ENCODE measurements around the gene JAKMIP3.

JAKMIP3 gene

DNA sequence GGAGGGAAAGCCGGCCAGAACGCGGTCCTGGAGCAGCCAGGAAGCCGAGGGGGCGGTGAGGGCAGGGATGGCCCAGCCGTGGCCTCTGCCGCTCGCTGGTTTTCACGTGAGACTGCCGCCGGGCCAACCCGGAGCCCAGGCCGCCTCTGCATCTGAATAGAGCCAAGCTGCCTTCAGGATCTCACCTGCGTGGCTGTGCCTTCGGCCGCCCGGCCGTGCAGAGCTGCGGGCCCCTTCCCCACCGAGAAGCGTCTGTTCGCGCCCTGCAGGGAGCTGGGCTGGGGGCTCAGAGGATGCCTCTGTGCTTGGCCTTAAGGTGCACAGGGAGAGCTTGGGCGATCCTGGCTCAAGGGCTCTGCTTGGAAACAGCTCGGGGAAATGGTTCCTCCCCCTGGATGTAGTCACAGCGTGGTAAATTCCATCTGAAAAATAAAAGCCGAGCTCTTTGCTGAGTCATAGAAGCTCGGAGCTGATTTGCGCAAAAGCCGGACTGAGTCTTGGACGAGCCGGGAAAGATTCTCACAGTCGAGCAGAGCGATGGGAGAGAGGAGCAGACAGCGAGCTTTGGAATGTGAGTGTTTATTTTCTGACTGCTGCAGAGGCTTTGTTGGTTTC lies at the start of gene JAKMIP3:
JAKMIP3 (plus strand) TSS at position 456 of the 615 bp plus-strand sequence. CDS start 38,863 bp downstream, outside the sequence.
- DNase-seq: no peak

DNA sequence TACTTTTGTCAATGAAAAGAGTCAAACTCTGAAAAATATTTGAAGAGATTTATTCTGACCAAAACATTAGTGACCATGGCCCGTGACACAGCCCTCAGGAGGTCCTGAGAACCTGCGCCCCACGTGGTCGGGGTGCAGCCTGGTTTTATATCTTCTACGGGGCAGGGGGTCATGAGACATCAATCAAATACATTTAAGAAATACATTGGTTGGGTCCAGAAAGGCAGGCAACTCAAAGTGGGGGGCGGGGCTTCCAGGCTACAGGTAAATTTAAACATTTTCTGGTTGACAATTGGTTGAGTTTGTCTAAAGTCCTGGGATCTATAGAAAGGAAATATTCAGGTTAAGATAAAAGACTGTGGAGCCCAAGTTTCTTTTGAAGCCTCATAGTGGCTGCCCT lies 49.2 kb upstream of the JAKMIP3 start:
- DNase-seq: no peak

DNA sequence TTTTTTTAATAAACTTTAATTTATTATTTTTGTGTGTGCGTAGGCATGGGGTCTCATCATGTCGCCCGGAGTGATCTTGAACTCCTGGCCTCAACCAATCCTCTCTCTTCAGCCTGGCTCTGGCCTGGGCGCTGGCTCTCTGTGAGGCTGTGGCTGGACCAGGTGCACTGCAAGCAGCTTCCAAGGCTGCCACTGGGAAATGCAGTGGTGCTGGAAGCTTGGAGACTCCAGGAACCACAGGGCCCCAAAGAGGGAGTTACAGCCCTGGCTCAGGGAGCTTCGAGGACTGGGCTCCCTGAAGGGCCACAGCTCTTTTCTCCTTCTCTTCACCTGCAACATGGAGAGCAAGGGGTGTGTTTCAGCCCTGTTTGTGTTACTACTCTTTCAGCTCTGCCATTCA lies 47.3 kb upstream of the JAKMIP3 start:
- no peak for DNase-seq

DNA sequence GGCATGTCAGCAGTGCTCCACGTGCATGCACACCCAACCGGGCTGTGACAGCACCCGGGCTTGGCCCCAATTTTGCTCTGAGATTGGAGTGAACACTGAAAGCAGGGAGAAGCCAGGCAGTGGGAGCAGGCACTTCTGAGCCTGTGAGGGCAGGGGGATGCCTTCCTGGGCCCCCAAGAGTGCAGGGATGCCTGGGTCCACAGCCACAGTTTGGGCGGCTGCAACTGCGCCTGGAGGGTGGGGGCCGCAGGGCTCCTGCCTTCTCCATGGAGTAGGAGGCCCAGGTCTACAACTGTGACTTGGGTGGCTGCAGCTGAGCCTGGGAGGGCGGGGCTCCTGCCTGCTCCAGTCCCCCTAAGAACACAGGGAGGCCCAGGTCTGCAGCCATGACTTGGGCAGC lies 46.4 kb upstream of the JAKMIP3 start:
- no peak for DNase-seq

DNA sequence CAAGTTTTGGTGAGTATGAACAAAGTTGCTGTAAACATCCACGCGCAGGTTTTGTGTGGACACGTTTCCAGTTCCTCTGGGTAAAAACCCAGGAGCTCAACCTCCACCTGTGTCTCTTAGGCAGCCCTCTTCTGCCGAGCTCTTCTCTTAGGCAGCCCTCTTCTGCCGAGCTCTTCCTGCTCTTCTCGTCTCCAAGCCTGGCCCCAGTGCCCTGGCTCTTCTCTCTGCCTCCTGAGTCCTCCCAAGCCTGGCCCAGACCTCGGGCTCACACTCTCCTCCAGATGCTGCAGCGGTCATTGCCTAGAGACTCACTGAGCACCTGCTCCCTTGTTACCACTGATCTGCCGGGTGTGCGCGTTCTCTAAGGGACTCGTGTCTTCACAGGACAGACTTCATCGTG lies 45.3 kb upstream of the JAKMIP3 start:
- DNase-seq: no peak

DNA sequence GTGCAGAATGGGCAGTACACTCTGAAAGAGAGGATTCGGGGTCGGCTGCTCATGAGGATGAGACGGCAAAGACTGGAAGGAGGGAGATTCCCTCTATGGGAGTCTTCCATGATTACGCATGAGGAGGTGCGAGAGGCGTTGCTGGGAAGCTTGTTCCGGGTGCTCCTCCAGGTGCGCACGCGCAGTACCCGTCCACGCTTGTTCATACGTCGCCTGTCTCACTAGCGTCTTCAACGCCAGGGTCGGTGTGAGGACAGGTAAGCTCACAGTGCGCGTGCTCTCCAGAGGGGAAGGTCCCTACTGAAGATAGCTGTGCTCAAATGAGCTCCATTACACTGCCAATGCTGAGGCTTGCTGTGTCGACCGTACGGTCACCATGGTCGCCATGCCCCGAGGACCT lies 44.7 kb upstream of the JAKMIP3 start:
- DNase-seq: no peak

DNA sequence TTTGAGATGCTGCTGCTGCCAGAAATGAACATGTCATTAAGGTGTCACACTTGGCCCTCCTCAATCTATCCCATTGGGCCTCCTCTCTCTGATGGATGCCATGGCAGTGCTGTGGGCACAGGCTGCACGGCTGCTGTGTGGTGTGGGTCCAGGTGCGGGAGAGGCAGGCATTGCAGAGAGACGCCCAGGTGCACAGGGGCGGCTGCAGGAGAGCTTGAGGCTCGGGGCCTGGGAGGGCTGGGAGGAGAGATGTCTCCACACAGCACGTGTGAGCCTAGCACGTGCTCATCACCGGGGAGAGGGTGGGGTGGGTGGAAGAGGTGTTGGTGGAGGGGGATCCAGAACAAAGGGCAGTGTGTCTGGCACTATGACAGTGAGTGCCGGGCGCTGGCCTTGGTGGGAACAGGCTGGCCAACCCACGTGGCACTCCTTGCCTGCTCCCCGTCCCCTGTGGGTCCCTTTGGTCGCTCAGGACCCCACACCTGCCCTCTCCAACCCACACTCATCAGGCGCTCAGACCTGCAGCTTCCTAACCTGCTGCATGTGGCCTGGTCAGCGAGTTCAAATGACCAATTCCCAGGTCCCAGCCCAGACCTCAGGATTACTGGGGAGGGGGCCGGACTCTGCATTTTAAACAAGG lies 44.1 kb upstream of the JAKMIP3 start:
- no peak for DNase-seq

DNA sequence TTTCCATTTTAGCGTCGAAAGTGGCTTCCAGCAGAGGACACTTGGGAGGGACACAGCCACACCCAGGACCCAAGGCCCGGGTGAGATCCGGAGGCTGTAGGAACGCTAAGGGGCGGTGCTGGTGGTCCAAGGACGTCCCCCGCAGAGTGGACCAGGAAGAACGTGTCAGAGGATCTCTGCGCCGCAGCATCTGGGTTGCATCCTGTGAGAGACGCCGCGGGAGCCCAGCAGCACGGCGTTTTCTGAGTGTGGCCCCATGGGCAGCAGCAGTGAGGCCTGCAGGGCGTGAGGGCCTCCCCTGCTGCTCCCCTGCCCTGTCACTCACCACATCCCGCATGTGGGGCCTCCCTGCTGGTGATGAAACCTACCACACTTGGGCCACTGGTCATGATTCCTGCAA lies 43.5 kb upstream of the JAKMIP3 start:
- no peak for DNase-seq

DNA sequence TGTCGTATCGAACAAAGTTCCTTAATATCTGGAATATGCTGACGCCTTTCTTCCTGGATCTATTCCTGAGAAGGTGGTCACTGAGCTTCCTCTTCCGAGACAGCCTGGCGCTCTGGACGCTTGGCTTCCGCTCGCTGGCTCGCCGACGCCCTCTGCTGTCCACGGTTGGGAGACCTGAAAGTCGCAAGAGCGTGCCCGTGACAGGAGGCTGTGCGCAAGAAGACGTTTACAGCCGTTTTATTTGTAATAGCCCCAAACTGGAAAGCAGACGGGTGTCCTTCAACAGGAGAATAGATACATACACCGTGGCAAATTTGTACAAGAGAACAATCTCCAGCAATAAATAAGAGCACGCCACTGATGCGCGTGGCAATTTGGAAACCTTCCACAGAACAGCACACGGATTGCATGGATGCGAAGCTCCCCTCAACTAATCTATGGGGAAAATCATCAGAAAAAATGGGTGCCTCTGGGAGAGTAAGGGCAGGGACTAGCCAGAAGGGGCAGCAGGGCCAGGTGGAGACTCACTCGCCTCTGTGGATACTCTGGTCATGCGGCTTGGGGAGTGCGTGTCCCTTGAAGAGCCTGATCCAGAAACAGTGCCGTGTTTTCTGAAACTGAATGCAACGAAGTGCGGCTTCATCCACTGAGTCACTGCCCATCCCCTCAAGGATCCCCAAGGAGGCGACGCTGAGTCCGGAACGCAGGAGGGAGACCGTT lies 42.5 kb upstream of the JAKMIP3 start:
- peak in 1 of 2 experiments; percentile 43 for DNase-seq

DNA sequence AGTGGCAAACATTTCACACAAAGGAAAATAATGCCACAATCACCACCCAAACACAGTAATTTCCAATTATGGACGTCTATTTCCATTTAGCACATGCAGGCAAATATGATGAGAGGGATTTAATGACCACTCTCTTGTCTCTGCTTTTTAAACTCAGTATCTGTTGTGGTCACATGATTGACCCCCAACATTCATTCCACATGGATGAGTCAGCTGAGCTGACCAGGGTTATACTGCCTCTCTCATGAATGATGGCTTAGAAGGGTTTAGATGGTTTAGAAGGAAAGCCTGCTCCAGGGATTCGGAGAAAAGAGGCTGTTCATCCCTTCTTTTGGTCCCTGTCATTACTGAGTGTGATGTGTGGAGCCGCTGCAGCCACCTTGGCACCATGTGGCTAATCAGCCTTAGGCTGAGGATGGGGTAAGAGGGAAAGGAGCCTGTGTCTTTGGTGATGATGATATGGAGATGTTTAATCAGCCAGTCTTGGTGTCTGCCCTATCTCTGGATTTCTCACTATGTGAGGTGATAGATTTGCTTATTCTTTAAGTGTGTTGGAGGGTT lies 38.2 kb upstream of the JAKMIP3 start:
- DNase-seq: no peak

DNA sequence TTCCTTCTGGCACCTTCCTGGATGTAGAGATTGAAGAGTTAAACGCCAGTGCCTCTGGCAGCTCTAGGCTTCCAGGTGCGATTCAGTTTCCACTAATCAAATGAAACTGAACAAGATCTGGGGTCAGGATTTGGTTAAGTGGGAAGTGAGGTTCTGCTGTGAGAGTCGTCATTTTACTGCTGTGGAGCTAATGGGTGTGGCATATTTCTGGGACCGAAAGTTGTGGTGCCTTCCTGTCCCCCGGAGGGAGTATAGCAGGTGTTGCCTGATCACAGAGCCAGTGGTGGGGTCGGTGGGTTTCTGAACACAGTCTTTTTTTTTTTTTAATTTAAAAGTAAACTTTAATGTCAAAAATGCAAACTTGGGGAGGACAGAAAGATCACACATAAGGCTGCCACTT lies 37.0 kb upstream of the JAKMIP3 start:
- DNase-seq: no peak

DNA sequence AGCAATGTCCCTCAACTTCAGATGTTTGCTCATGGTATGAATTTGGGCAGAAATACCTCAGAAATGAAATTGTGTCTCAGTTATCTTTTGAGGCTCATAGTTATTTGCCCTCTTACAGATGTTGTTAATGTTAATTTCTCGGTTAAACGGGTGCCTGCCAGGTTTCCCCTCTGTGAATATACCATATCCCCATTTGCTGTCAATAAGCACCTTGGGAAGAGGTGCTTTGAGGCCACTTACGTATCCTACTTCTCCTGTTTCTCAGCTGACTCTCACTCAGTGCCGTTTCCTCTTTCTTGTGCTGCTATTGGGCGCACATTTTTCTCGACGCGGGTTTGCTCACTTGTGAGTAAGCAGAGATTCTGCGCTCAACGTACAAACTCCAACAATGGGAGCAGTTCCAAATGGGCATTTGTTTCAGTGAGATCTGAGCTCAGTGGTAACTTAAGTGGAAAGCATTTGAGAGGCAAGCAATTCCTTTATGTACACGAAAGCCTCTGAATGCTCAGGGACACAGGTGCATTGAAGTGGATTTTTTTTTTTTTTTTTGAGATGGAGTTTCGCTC lies 34.8 kb upstream of the JAKMIP3 start:
- no peak for DNase-seq

DNA sequence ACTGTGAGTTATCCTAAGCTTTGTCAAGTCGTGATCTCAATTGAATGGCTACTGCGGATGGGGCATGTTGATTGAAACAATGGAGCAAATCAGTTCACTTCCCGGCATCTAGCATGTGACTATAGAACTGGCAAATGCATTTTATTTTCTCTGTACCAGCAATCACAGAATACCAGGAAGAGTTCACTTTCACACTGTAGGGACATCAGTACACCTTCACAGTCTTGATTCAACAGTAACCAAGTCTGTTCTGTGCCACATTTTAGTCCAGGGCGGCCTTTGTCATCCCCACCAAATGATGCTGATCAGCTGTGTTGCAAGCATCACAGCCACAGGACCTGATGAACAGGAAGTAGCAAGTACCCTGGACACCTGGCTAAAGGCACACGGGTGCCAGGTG lies 32.1 kb upstream of the JAKMIP3 start:
- no peak for DNase-seq

DNA sequence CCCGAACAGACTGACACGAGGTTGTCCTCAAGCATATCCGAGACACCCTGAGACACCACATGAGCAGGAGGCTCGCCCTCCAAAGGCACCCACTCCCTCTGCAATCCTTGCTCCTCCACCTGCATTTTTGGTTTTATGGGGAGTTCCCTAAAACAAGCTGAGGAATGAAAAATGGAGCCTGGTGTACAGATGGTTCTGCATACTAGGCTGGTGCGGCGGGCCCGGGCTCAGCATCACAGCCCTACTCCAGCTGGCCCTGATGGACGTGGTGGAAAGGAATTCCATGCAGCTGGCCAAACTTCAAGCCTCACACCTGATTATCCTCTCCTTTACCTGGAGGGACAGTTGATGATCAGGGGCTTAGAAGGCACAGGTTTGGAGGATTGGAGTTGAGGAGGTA lies 30.3 kb upstream of the JAKMIP3 start:
- no peak for DNase-seq

DNA sequence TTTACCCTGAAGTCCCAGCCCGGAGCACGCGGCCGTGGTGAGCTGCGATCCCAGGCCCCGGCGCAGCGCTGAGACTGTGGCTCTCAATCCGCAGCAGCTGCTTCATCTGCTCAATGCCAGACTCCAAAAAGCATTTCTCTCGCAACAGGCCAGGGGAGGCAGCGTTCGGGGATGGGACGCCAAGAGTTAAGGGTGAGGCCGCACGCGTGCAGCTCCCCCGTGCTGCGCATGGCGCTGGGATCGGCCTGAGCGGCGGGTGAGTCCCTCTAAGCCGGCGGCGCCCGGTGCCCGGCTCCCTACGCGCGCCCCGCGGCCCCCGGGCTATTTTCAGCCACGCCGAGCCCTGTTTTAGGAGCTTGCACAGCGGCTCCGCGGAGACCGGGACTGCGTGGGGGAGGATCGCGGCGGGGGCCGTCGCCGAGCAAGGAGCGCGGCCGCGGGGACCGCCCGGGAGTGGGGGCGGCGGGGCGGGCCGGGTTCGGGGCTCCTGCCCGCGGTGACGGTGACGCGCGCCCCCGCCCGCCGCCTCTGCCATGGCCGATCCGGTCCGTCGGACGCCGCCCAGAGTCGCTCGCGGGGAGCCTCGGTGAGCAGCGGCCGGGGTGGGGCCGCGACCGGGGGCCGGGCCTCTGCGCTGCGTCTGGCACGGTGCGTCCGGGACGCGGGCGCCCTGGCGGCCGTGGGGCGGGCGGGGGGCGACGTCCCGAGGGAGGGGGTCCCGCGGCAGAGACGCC lies 29.4 kb upstream of the JAKMIP3 start:
- DNase-seq: no peak

DNA sequence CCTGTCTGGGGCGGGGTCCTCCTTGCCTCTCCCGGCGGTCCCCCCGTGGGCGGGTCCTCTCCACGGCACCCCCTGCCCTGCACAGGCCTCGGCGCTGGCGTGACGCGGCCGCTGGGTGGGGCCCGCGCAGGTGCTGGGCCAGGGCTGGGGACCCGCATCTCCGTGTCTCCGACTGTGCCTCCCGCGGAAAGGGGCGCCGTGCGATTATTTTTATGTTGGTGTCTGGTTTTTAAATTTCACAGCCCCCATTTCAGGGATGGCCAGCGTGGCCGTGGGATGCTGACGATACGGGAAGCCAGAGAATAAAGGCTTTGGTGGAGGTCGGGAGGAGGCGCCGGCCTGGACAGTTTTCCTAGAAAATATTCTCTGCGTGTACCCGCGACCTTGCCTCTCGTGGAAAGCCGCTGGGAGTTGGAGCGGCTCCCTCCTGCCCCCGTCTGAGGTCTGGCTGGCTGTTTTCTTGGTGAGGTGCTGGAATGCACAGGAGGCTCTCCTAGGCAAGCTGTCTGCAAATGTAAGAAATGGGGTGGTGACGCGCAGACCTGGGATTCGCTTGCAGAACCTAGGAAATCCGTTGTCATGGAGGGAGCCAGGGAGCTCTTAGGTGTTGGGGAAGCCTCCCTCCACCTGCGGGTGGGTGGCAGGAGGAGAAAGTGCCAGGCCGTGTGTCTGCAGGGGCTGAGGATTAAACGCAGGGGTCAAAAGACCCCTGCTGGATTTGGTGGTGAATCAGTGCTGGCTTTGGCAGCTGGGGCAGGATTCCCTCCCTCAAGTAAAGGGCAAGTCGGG lies 28.7 kb upstream of the JAKMIP3 start:
- DNase-seq: no peak

DNA sequence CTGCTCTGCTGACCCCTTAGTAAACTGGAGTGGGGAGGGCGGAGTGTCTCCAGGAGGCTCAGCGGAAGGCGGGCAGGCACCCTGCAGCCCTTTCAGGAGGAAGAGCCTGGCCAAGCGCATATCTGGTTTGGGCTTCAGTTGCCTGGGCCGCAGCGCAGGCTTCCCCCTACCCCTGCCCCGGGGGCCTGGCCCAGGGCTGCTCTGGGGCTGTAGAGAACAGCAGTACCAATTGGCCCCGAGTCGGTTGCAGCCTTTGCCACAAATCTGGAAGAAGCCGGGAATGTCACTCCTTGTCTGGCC lies 28.1 kb upstream of the JAKMIP3 start:
- no peak for DNase-seq

DNA sequence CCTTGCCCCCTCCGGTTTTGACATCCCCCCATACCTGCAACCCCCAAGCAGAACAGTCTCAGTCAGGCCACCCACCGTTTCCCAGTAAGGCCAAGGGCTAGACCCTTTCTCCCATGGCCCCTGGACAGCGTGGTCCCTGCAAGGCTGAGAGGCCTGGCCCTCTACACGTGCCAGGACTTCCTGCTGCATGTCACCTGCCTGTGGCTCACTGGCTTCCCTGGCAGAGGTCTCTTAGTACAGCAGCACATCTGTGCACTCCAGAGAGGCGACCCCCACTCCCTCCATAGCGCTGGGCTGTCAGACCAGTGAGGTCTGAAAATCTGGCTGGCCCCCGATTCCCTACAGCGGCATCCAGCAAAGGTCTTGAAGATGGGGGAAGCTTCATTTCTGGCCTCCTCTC lies 26.4 kb upstream of the JAKMIP3 start:
- DNase-seq: no peak

DNA sequence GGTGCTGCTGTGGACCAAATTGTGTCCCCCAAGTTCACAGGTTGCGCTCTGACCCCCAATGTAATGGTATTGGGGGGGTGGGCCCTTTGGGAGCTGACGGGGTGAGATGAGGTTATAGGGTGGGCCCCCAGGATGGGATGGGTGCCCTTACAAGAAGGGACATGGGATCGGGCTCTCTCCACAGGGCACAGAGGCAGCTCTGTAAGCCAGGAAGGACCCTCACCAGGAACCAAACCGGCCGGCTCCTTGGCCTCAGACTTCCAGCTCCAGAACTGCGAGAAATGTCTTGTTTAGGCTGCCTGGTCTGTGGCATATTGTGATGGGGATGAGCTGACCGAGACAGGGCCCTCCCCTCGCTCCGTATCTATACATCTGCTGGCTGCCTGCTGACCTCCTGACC lies 25.7 kb upstream of the JAKMIP3 start:
- DNase-seq: no peak

DNA sequence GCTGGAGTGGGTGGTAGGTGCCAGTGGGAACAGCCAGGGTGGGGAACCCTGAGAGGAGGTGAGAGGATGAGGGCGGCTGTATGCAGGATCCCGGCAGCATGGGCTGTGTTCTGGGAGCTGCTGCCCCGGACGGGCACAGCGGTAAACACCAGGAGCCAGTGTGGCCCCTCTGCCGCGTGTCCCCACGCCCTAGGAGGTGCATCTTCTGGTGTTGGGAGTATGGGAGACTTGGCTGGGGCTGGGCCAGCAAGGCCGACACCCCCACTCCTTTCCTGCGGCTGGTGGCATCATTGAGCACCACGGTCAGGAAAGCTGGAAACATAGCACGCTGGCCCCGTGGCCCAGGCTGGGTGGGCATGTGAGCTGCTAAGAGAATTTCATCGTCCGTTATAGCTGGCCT lies 24.4 kb upstream of the JAKMIP3 start:
- DNase-seq: no peak

DNA sequence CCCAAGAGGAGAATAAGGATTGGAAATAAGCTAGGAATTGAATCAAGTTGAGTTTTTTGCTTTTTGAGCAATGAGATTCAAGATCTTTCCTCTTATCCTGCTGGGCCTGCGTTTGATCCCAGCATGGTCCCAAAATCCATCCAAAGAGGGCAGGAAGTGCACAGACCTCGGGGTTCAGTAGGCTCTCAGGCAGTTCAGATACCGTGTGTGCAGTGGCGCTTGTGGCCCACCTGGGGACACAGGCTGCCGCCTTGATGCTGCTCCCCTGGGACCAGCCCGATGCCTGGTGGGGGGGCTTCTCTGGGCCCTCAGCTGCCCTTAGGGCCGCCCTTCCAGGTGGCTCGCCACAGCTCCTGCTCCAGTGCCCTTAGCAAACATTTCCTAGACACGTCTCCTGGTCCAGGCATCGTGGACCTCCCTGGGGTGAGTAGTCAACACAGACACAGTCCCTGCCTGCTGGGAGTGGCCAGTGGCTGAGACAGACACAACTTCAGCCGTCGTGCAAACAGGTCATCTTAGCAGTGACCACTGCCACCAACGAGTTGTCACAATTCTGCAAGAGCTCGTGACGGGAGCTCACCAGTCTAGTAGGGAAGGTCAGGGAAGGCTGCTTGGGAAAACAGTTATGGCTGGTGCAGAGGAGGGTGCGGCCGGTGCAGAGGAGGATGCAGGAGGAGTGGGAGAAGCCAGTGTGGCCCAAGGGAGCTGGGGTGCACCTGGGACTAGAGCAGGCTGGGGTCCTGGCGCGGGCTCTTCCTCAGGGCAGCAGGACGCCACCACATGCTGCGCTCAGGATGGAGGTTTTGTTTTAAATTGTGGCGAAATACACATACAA lies 21.7 kb upstream of the JAKMIP3 start:
- DNase-seq: no peak

DNA sequence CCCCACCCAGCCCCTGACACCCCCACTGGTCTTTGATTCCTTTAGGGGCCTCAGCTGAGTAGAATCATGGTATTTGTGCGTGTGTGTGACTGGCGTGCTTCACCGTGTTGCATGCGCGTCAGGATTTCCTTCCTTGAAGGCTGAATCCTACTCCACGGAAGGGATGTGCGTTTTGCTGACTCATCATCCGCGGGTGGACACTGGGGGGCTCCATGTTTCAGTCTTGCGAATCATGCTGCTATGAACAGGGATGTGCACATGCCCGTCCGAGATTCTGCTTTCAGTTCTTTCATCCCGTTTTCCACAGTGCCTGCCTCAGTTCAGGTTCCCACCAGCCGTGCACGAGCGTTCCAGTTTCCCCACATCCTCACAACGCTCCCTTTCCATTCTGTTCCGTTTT lies 20.9 kb upstream of the JAKMIP3 start:
- DNase-seq: no peak

All from SW 1271 (cell line).